HG02623 (cell line): Measurements from ENCODE around the gene VEGFB.

Source experiments
- ATAC-seq: cut with Tn5 transposase; IDR thresholded peaks from one replicate; pipeline ENCODE4 v1.9.1; 2021; ENCODE audit warnings: moderate library complexity; ENCODE audit not compliant: unreplicated experiment

Gene VEGFB, protein sequence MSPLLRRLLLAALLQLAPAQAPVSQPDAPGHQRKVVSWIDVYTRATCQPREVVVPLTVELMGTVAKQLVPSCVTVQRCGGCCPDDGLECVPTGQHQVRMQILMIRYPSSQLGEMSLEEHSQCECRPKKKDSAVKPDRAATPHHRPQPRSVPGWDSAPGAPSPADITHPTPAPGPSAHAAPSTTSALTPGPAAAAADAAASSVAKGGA

DNA sequence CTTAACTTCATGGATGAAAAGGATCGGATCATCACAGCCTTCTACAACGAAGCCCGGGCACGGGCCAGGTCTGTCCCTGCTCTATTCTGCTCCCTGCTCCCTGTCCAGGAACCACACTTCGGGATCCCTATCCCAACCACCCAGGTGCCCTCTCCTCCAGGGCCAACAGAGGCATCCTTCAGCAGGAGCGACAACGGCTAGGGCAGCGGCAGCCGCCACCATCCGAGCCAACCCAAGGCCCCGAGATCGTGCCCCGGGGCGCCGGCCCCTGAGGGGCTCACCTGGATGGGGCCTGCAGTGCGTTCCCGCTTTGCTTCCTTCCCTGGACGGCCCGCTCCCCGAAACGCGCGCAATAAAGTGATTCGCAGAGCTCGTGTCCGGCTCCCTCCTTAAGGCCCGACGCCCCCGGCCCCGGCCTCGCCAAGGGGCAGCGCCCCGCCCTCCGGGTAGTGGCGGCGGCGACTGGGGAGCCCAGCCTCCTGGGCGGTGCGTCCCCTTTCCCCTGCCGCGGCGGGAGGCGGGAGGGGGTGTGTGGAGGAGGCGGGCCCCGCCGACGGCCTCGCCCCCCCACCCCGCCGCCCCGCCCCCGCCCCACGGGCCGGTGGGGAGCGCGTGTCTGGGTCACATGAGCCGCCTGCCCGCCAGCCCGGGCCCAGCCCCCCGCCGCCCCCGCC, at the start of gene VEGFB:
VEGFB (plus strand) TSS at position 672 of the 674 bp plus-strand sequence. CDS start 250 bp downstream, outside the sequence.
- peak; percentile 34 for ATAC-seq

DNA sequence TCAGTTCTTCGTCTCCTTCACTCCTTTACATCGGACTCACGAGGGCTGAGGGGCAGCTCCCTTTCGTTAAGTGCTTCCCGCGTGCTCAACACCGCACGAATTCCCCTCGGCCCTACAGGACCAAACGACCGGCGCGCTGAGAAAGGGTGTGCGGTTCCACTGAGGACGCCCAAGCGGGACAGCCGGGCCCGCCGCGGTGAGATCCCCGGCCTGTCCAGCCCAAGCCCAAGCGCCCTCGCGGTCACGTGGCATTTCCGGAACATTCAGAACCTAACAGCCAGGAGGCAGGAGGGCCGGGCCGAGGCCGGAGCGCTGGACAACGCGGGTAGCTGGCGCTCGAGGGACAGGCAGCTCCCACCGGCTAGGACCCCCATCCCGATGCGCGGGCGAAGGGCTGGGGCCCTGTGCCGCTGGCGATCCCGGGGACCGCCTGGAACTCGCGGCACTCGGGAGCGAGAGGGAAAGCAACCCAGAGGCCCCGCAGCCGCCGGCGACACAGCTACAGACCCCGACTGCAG, 49.1 kb upstream of the VEGFB start:
- ATAC-seq = peak; percentile 16

DNA sequence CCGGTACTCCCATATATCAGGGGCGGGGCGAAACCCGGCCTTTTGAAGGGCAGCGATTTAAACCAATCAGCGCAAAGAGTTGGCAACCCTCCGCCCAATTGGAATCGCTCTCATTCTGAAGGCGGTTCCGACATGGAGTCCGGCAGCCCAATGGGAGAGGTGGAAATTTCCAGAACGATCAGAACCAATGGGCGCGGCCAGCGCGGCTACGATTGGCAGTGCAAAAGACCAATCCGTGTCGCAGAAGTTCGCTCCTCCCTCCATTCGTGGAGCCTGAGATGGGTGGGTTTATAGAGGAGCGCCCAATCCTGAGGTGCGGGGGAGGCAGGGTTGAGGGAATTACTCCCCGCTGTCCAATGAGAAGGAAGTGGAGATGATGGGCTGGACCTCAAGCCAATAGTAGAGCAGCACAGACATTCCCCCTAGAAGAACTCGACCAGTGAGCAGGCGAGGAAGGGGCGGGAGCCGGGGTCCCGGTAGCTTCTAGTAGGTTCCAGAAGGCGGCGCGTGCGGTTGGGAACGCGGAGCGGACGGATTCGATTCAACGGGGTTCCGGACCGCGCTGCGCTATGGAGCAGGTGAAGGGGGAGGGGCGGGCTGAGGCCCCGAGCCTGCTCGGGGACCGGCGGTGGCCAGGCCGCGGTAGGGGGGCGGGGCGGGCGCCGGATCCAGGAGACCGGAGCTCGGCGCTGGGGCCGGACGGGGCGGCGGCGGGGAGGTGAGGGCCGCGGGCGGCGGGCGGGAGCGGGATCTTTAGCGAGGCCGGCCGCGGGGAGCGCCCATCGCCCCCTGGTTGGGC, 48.5 kb upstream of the VEGFB start, which contains the start of gene STIP1:
STIP1 (plus strand) TSS at position 479 of the 799 bp plus-strand sequence; CDS start at position 570, 91 bp downstream.
- peak; percentile 86 for ATAC-seq

DNA sequence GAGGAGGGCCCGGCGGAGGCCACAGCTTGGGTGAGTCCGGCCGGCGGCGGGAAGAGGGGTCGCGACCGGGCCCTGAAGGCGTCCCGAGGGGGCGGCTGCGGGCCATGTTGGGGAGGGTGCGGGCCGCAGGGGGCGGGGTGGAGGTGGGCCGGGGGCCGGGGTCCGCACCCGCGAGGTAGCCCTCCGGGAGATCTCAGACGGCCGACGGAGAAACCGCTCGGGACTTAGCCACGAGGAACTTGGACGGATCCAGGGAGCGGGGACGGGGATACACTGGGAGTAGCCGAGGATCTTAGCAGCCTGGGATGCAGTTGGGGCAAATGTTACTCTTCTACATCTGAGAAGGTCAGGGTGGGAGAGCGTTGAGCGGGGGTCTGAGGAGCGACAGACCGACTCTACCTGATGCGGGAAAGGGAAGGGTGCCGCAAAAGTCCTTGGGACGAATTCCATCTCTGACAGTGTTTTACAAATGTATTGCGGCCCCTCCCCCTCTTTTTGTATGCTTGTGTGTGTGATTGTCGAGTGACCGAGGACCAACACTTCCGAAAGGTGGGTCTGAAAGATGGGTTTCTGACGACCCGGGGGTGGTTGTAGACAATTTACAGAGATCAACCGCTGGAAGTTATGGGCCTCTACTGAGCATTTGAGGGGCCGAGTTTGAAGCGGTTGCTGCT, 47.8 kb upstream of the VEGFB start:
- ATAC-seq = no peak

- ATAC-seq = no peak
Measured at GRCh38 chr11:64192434-64192833, 42.0 kb upstream of the VEGFB start.

GRCh38 chr11:64196626-64197025, 37.8 kb upstream of the VEGFB start:
- no peak for ATAC-seq

GRCh38 chr11:64198511-64198910, 35.9 kb upstream of the VEGFB start:
- no peak for ATAC-seq

GRCh38 chr11:64201543-64201942, 32.8 kb upstream of the VEGFB start:
- ATAC-seq = no peak

DNA sequence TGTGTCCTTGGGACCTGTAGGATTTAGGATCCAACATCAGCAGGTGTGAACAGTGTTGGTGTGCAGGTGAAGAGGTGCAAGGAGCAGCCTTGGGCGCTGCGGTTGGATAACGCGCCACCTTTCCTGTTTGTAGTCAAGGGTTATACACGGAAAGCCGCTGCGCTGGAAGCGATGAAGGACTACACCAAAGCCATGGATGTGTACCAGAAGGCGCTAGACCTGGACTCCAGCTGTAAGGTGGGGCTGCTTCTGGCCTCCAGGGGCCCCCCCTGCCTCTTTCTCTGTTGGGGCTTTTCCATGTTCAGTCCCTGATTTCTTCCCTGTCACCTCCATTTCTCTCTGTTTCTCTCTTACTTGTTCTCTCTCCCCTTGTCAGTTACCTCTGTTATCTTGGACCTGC, 31.4 kb upstream of the VEGFB start:
- ATAC-seq = no peak

GRCh38 chr11:64203421-64204079, 30.8 kb upstream of the VEGFB start:
- no peak for ATAC-seq

DNA sequence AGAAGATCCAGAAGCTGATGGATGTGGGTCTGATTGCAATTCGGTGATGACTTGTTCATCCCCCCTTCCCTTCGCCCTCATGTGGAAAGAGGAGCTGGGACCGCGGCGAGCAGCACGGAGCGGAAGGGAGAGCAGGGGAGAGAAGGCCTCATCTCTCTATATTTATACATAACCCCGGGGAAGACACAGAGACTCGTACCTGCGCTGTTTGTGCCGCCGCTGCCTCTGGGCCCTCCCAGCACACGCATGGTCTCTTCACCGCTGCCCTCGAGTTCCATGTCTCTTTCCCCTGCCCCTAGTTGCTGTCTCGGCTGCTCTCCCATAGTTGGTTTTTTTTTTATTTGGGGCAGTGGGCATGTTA, 30.3 kb upstream of the VEGFB start:
- no peak for ATAC-seq

DNA sequence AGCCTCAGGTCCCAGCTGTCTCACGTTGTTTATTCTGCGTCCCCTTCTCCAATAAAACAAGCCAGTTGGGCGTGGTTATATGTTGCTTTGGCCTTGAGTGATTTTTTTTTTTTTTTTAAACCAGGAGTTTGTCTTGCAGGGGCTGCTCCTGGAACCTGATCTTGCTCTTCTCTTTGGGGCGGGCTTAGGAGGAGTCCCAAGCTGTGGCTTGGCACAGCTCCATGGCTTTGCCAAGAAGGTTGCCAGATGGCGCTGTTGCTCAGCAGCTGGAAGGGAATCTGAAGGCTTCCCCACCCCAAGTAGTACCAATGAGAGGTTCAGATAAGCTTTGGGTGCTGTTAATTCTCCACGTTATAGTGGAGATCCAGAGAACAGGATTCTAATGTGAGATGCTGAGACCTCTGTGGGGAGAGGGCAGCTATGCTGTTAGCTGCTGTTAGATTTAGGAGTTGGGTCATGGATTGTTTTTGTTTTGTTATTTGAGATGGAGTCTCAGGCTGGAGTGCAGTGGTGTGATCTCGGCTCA, 29.9 kb upstream of the VEGFB start:
- ATAC-seq = no peak

DNA sequence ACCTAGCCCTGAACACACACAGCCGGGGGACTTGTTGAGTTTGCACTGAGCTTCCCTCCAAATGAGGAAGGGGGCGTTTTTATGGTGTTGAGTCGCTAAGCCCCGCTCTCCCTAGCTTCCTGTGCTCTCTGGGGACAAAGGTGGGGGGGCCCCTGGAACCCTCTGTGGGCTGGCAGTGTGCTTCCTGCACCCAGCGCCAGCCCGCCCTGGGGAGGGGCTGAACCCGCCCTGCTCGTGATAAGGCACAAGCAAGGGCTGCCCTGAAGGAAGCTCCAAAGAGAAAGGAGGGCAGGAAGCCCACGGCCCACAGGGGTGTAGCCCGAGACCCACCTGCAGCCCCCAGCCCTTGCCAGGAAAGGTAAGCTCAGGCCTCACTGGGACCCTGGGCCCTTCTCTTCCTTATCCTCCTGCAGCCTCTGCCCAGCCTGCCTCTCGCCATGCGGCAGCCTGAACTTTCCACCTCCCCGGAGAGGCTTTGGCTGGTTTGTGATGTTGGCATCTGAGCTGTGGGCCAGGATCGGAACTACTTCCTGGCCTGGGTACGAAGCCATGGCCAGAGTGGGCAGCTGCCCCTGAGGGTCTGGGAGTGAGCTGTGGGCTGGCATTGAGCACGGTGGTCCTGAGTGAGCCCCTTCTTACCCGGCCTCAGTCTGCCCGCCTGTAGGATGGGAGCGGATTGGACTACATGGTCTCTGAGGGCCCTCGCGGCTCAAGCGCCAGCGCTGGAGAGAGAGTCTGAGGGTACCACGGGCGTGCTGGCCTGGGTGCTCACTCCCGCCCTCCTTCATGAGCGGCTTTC, 27.7 kb upstream of the VEGFB start, which contains the start of gene FERMT3:
FERMT3 (plus strand) TSS at position 265 of the 799 bp plus-strand sequence. CDS start 644 bp downstream, outside the sequence.
- no peak for ATAC-seq

- peak; percentile 44 for ATAC-seq
Measured at GRCh38 chr11:64207256-64208085, 26.9 kb upstream of the VEGFB start.

DNA sequence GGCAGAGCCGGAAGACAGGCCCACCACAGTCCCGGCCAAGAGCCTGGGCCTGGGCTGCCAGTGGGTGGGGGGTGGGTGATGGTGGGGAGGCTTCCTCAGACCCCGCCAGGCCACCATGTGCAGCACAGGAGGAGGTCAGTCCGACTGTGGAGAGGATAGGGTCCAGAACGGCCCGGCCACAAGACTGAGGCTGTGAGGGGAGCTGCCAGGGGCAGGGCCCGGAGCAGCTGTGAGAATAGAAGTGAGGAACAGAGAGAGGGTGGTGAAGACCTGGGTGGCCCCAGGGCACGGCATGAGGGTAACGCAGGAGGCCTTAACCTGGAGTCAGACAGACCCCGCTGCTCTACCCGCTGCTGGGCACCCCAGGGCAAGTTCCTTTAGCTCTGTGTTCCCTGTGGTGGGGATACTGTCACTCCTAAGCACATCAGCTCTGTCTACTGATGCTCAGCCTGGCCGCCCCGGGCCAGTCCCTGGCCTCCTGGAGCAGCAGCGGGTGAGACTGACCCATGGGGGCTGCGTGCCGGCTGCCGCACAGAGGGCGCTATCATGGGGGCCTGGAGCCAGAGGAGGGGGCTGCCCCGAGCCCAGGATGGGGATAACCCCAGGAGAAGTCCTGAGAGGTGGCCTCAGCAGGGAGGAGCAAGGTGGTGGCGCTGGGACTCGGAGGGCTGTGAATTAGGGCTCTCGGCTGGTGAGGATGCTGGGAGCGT, 26.1 kb upstream of the VEGFB start:
- no peak for ATAC-seq

- ATAC-seq = no peak
Measured at GRCh38 chr11:64208796-64209562, 25.4 kb upstream of the VEGFB start.

DNA sequence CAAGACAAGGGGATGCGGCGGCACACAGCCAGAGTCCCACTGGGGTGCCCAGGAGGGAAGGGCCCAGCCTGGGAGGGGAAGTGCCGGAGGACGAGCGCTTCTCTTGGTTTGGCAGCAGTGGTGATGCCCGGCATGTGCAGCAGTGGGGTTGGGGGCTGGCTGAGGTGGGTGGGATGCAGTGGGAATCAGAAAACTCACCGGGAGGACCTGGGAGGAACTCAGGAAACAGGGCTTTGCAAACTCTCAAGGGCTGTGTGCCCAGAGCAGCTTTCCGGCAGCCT, 24.9 kb upstream of the VEGFB start:
- ATAC-seq = no peak
